Measurements from ENCODE around the gene MICAL3.
A peak's percentile ranks its signal among the peaks of the same experiment; 100 is the strongest.

Gene MICAL3

GRCh38 chr22:17827466-17827865 lies 196.9 kb downstream of the MICAL3 start:
- Mint-ChIP-seq H3K4me3 (no peak overlapping the region), H3K27me3 (no peaks in the 10 kb centered on the region), H3K9me3 (no peaks in the 10 kb centered on the region), H3K4me1 (ENCODE audit: low read depth) (peaks cover 7% of the 10 kb centered on the region), H3K27ac (no peak overlapping the region), H3K36me3 (ENCODE audit: low read depth) (peaks cover 45% of the 10 kb centered on the region)
- no peak for DNase-seq

- DNase-seq, result no peak
- Mint-ChIP-seq H3K9me3 (no peaks in the 10 kb centered on the region), H3K27me3 (no peaks in the 10 kb centered on the region), H3K4me1 (ENCODE audit: low read depth) (peaks cover 7% of the 10 kb centered on the region), H3K4me3 (no peak overlapping the region), H3K27ac (no peak overlapping the region), H3K36me3 (ENCODE audit: low read depth) (peaks cover 45% of the 10 kb centered on the region)
Observed at GRCh38 chr22:17825876-17826550, 198.3 kb downstream of the MICAL3 start.

GRCh38 chr22:17824457-17824856 lies 199.9 kb downstream of the MICAL3 start:
- no peak overlapping the region for H3K4me3 Mint-ChIP-seq
- peaks cover 39% of the 10 kb centered on the region for H3K36me3 Mint-ChIP-seq (ENCODE audit: low read depth)
- H3K9me3 Mint-ChIP-seq, result no peaks in the 10 kb centered on the region
- DNase-seq, result no peak
- H3K4me1 Mint-ChIP-seq (ENCODE audit: low read depth), result no peaks in the 10 kb centered on the region
- H3K27me3 Mint-ChIP-seq, result no peaks in the 10 kb centered on the region
- no peak overlapping the region for H3K27ac Mint-ChIP-seq

- Mint-ChIP-seq H3K4me1 (ENCODE audit: low read depth) (no peaks in the 10 kb centered on the region), H3K27me3 (no peaks in the 10 kb centered on the region), H3K9me3 (no peaks in the 10 kb centered on the region), H3K4me3 (no peak overlapping the region), H3K36me3 (ENCODE audit: low read depth) (peaks cover 41% of the 10 kb centered on the region), H3K27ac (no peak overlapping the region)
- no peak for DNase-seq
Observed at GRCh38 chr22:17823964-17824363, 200.4 kb downstream of the MICAL3 start.

GRCh38 chr22:17823226-17823625 lies 201.1 kb downstream of the MICAL3 start:
- no peak overlapping the region for H3K4me3 Mint-ChIP-seq
- no peak for DNase-seq
- H3K9me3 Mint-ChIP-seq, result no peaks in the 10 kb centered on the region
- H3K4me1 Mint-ChIP-seq (ENCODE audit: low read depth), result no peaks in the 10 kb centered on the region
- no peak overlapping the region for H3K27ac Mint-ChIP-seq
- peaks cover 40% of the 10 kb centered on the region for H3K36me3 Mint-ChIP-seq (ENCODE audit: low read depth)
- no peaks in the 10 kb centered on the region for H3K27me3 Mint-ChIP-seq

GRCh38 chr22:17822087-17822486 lies 202.3 kb downstream of the MICAL3 start:
- Mint-ChIP-seq H3K4me1 (ENCODE audit: low read depth) (no peaks in the 10 kb centered on the region), H3K36me3 (ENCODE audit: low read depth) (peaks cover 37% of the 10 kb centered on the region), H3K27me3 (no peaks in the 10 kb centered on the region), H3K27ac (no peak overlapping the region), H3K4me3 (no peak overlapping the region), H3K9me3 (no peaks in the 10 kb centered on the region)
- DNase-seq, result no peak

GRCh38 chr22:17820879-17821439 lies 203.4 kb downstream of the MICAL3 start:
- Mint-ChIP-seq H3K4me3 (no peak overlapping the region), H3K9me3 (no peaks in the 10 kb centered on the region), H3K36me3 (ENCODE audit: low read depth) (peaks cover 38% of the 10 kb centered on the region), H3K27ac (peak overlapping the region; percentile 10), H3K4me1 (ENCODE audit: low read depth) (no peaks in the 10 kb centered on the region), H3K27me3 (no peaks in the 10 kb centered on the region)
- DNase-seq, result no peak

- Mint-ChIP-seq H3K27me3 (no peaks in the 10 kb centered on the region), H3K36me3 (ENCODE audit: low read depth) (peaks cover 48% of the 10 kb centered on the region)
Observed at GRCh38 chr22:17818649-17819048, 205.7 kb downstream of the MICAL3 start.

GRCh38 chr22:17818180-17818579 lies 206.2 kb downstream of the MICAL3 start:
- no peak for DNase-seq
- Mint-ChIP-seq H3K9me3 (no peaks in the 10 kb centered on the region), H3K27ac (no peak overlapping the region), H3K27me3 (no peaks in the 10 kb centered on the region), H3K4me3 (no peak overlapping the region), H3K36me3 (ENCODE audit: low read depth) (peaks cover 53% of the 10 kb centered on the region), H3K4me1 (ENCODE audit: low read depth) (no peaks in the 10 kb centered on the region)

More at GRCh38 chr22:17818649-17819048, 205.7 kb downstream of the MICAL3 start:
- no peak for DNase-seq
- H3K27ac Mint-ChIP-seq, result no peak overlapping the region
- no peaks in the 10 kb centered on the region for H3K4me1 Mint-ChIP-seq (ENCODE audit: low read depth)
- no peaks in the 10 kb centered on the region for H3K9me3 Mint-ChIP-seq
- no peak overlapping the region for H3K4me3 Mint-ChIP-seq

- Mint-ChIP-seq H3K4me3 (no peak overlapping the region), H3K27ac (no peak overlapping the region), H3K9me3 (no peaks in the 10 kb centered on the region), H3K36me3 (ENCODE audit: low read depth) (peaks cover 55% of the 10 kb centered on the region), H3K4me1 (ENCODE audit: low read depth) (no peaks in the 10 kb centered on the region), H3K27me3 (no peaks in the 10 kb centered on the region)
- no peak for DNase-seq
Observed at GRCh38 chr22:17817511-17818065, 206.8 kb downstream of the MICAL3 start.

- no peak overlapping the region for H3K4me3 Mint-ChIP-seq
- no peaks in the 10 kb centered on the region for H3K27me3 Mint-ChIP-seq
- H3K27ac Mint-ChIP-seq, result no peak overlapping the region
- no peak for DNase-seq
- H3K4me1 Mint-ChIP-seq (ENCODE audit: low read depth), result no peaks in the 10 kb centered on the region
- peaks cover 58% of the 10 kb centered on the region for H3K36me3 Mint-ChIP-seq (ENCODE audit: low read depth)
- no peaks in the 10 kb centered on the region for H3K9me3 Mint-ChIP-seq
Observed at GRCh38 chr22:17817079-17817478, 207.3 kb downstream of the MICAL3 start.

- H3K27ac Mint-ChIP-seq, result no peak overlapping the region
- peaks cover 58% of the 10 kb centered on the region for H3K36me3 Mint-ChIP-seq (ENCODE audit: low read depth)
- no peak overlapping the region for H3K4me3 Mint-ChIP-seq
- H3K9me3 Mint-ChIP-seq, result no peaks in the 10 kb centered on the region
- no peak for DNase-seq
- H3K27me3 Mint-ChIP-seq, result no peaks in the 10 kb centered on the region
- H3K4me1 Mint-ChIP-seq (ENCODE audit: low read depth), result no peaks in the 10 kb centered on the region
Observed at GRCh38 chr22:17816649-17817048, 207.7 kb downstream of the MICAL3 start.

- H3K9me3 Mint-ChIP-seq, result no peaks in the 10 kb centered on the region
- no peaks in the 10 kb centered on the region for H3K27me3 Mint-ChIP-seq
- H3K4me3 Mint-ChIP-seq, result no peak overlapping the region
- DNase-seq, result no peak
- H3K36me3 Mint-ChIP-seq (ENCODE audit: low read depth), result peaks cover 63% of the 10 kb centered on the region
- no peaks in the 10 kb centered on the region for H3K4me1 Mint-ChIP-seq (ENCODE audit: low read depth)
- no peak overlapping the region for H3K27ac Mint-ChIP-seq
Observed at GRCh38 chr22:17815703-17816254, 208.6 kb downstream of the MICAL3 start.

GRCh38 chr22:17814830-17815229 lies 209.5 kb downstream of the MICAL3 start:
- no peak for DNase-seq
- Mint-ChIP-seq H3K36me3 (ENCODE audit: low read depth) (peaks cover 65% of the 10 kb centered on the region), H3K27ac (no peak overlapping the region), H3K27me3 (no peaks in the 10 kb centered on the region), H3K9me3 (no peaks in the 10 kb centered on the region), H3K4me3 (no peak overlapping the region), H3K4me1 (ENCODE audit: low read depth) (no peaks in the 10 kb centered on the region)

GRCh38 chr22:17814084-17814483 lies 210.3 kb downstream of the MICAL3 start:
- H3K27ac Mint-ChIP-seq, result no peak overlapping the region

More at GRCh38 chr22:17814084-17814483, 210.3 kb downstream of the MICAL3 start:
- peaks cover 64% of the 10 kb centered on the region for H3K36me3 Mint-ChIP-seq (ENCODE audit: low read depth)
- no peak overlapping the region for H3K4me3 Mint-ChIP-seq
- H3K9me3 Mint-ChIP-seq, result no peaks in the 10 kb centered on the region
- no peak for DNase-seq
- no peaks in the 10 kb centered on the region for H3K4me1 Mint-ChIP-seq (ENCODE audit: low read depth)
- no peaks in the 10 kb centered on the region for H3K27me3 Mint-ChIP-seq
